ENCODE results near the gene GRK3.

GRK3 gene

DNA sequence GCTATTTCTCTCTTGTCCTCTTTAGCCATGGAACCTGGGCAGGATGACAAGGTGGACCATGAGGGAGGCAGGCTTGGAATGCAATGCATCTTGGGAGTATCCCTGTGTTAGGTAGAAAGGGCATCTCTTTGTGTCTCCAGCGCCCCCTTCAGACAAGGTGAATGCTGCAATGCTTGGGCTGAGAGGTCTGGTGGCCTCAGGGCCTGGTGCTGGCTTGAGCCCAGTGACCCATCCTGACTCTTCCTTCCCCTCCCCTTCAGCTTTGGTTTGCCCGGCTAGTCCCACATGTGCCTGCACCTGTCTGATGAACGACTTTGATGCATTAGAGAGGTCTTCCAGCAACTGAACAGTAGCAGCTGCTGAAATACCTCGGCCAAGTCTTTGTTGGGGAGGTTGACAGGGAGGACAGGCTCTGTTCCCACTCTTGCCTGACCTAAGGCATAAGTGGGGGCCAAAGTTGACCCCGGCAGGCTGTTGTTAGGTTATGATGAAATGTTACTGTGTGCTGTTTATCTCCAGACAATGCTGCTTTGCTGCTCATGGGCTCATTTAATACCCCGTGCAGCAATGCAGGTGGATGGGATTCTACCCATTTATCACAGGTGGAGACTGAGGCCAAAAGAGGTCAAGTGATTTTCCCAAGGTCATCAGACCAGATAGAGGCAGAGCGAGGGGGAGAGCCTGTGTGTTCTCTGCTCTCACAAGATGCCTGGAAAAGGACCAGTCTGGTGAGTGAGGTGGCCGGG, 200.0 kb downstream of the GRK3 start:
- no peak for DNase-seq

- DNase-seq, result no peak
These were observed 200.5 kb downstream of the GRK3 start for GRCh38 chr22:25765016-25765367.

DNA sequence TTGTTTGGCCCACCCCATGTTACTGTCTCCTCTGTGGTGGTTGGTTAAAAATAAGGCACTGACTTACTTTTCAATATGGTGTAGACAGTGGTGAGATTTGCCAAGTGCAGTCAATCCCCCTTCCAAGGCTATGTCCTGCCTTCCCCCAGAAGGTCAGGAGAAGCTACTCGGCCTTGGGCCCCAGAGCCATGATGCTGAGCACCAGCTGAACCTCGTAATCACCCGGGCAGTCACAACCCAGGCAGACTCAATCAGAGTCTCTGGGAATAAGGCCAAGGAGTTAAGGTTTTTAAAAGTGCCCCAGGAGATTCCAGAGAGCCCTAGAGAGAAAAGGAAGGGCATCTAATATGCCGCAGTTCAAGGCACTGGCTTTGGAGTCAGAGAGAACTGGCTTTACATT, 201.3 kb downstream of the GRK3 start:
- no peak for DNase-seq

- DNase-seq, result no peak
These were observed 201.9 kb downstream of the GRK3 start for GRCh38 chr22:25766418-25766817.

DNA sequence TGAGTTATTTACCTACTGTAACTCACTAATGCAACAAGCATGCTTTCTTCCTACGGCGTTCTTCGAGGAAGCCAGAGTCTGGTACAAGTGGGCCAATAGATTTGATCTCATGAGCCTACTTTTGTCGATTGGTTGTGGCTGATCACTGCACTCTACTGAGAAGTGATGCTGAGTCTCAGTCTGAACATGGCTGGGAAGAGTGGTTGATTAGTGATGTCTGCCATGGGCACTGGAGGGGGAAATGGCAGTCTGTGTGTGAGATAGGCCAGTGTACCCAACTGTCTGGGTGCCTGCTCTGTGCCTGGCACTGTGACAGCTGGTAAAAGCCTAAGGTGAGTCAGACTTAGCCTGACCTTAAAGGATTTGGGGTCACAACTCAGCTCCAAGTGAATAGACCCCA, 205.9 kb downstream of the GRK3 start:
- DNase-seq, result no peak

DNA sequence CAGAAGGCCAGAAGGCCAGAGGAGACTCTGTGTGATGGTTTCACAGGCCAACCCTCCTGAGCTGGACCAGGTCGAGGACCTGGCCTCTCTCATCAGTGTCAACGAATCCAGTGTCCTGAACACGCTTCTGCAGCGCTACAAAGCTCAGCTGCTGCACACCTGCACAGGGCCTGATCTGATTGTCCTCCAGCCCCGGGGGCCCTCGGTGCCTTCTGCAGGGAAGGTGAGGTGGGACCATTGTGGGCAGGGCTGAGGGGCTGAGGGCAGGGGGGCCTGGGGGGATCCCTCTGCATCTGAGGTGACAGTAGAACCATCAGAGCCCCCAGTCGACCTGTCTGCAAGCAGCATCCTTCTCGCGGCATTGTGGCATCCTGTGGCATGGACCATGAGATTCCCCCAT, 207.8 kb downstream of the GRK3 start:
- DNase-seq, result no peak

DNA sequence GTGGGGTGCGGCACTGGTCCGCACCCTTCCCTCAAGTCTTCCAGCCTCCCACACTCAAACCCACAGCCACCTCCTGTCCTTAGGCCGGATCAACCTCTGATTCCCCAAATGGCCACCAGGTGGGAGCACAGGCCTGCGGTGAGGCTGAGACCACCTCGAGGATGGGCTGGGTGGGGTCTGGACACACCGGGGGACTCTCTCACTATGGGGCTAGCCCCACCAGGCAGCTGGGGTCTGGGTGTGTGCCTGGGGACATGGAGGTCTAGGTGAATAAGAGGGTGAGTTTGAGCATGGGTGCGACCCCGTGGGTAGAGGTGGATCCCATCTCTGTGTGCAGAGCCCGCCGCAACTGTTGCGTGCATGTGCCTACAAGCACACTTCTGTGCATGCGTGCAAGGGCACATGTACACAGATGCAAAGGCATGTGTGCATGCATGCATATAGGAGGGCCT, 210.1 kb downstream of the GRK3 start:
- no peak for DNase-seq

- DNase-seq, result no peak
These were observed 211.1 kb downstream of the GRK3 start for GRCh38 chr22:25775531-25775930.

GRCh38 chr22:25777411-25777810, 212.9 kb downstream of the GRK3 start:
- no peak for DNase-seq

GRCh38 chr22:25777870-25778269, 213.4 kb downstream of the GRK3 start:
- no peak for DNase-seq
